Omental fat pad (tissue), 4 donors: ENCODE measurements around the gene DIP2C. TPM values are rescaled to one million over a fixed set of nuclear protein-coding genes. Genes with fewer than 3 reads are reported as not detected.
"Not testable (repeated sequence)": the region's sequence is repeated elsewhere in the genome, so short reads cannot be mapped to it uniquely, and the experiment has no call there.

Experiments used
- ATAC-seq: fragments of 150-250 bp; one replicate; pipeline ENCODE4 v1.9.1; 2016; ENCODE audit warnings: mild to moderate bottlenecking, moderate library complexity; ENCODE audit not compliant: low FRiP score
- DNase-seq: peaks from one replicate; pipeline ENCODE4 v3.0.0-alpha.2; 2019; ENCODE audit warnings: low spot score
- CTCF ChIP-seq, 3 donors: fragments of 450-650 bp; IDR thresholded peaks; one replicate each; pipeline ENCODE4 v1.5.1; 2016 to 2017; ENCODE audit warnings: antibody characterized with exemption in 3 of 3, mild to moderate bottlenecking in 3 of 3, moderate library complexity in 2 of 3
- total RNA-seq, 4 donors: library from RNA; depleted of rRNA; stranded (reverse); fragments of >200 nt; gene quantifications; one replicate each; pipeline ENCODE4 v1.1.0, GENCODE V29; 2016

The DIP2C gene
- total RNA-seq, 4 donors from 2014 or later: 19.7 to 56.5 (median 31.1) TPM

- no peak for TF ChIP-seq CTCF (IDR thresholded peaks at IDR 0.05)
- no peak for ATAC-seq
- no peak for DNase-seq
These were observed 253.3 kb downstream of the DIP2C start for GRCh38 chr10:436013-436697.

GRCh38 chr10:435397-435796 lies 254.1 kb downstream of the DIP2C start:
- DNase-seq: no peak
- no peak for ATAC-seq

GRCh38 chr10:429696-430095 lies 259.8 kb downstream of the DIP2C start:
- ATAC-seq: no peak
- no peak for DNase-seq
- TF ChIP-seq CTCF (IDR thresholded peaks at IDR 0.05): no peak

More at GRCh38 chr10:435397-435796, 254.1 kb downstream of the DIP2C start:
- TF ChIP-seq CTCF (IDR thresholded peaks at IDR 0.05): no peak

GRCh38 chr10:427761-428519 lies 261.5 kb downstream of the DIP2C start:
- no peak for DNase-seq
- ATAC-seq: no peak
- TF ChIP-seq CTCF (IDR thresholded peaks at IDR 0.05): no peak

- not testable (repeated sequence) for DNase-seq, ATAC-seq
These were observed 264.1 kb downstream of the DIP2C start for GRCh38 chr10:425365-425764.

GRCh38 chr10:424724-425123 lies 264.7 kb downstream of the DIP2C start:
- ATAC-seq, DNase-seq: not testable (repeated sequence)

- DNase-seq: no peak
- ATAC-seq: no peak
- TF ChIP-seq CTCF (IDR thresholded peaks at IDR 0.05): no peak
These were observed 266.3 kb downstream of the DIP2C start for GRCh38 chr10:423178-423577.

GRCh38 chr10:422675-423074 lies 266.8 kb downstream of the DIP2C start:
- no peak for TF ChIP-seq CTCF (IDR thresholded peaks at IDR 0.05)
- no peak for DNase-seq
- ATAC-seq: no peak
